ENCODE results near the gene CYTH2. TPM values are rescaled to one million over a fixed set of nuclear protein-coding genes. Genes with fewer than 3 reads are reported as not detected.

The CYTH2 gene
- polyA plus RNA-seq, 1 of the 3 experiments (the other 2 are of a cell fraction), result 69.5 TPM

DNA sequence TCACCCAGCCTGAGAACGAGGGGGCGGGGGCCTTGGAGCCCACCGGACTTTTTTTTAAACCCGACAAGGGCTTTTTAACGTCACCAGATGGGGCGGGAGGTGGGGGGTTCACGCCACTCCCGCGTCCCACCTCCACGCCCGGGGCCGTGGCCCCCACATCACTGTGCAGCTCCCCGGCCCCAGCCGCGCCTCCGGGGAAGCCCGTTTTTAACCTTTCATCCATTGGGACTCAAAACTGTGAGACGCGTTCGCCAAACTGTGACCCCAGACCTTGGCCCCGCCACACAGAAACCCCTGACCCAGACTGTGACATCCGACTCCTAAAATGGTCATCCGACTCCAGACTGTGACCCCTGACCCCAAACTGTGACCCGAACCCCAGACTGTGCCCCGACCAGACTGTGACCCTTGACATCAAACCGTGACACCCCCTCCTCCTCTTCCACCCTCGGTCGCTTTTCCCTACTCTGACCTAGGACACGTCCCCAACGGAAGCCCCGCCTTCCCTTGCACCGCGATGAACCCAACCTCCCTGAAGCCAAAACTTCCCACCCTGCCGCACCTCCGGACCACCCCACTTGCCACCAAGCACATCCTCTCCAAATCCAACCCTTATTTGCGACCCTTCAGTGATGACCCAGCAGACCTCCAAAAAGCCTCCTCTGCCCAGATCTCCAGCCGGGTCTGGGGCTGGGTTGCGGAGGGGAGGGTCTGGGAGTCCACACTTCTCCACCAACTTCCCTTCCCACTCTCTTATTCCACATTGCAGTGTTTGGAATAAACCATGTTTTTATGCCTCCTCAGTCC is 24.8 kb upstream of the CYTH2 start:
- Histone ChIP-seq H3K9me2 (no peaks in the 10 kb centered on the region), H3K4me2 (peak overlapping the region; percentile 99), H3K36me3 (replicated peaks in 1 of 2; ENCODE audit: control insufficient read depth in 1 of 2, insufficient read depth in 2 of 2, low read length in 1 of 2) (peaks cover 12 to 20% of the 10 kb centered on the region in 2 experiments), H3K27ac (ENCODE audit: low read depth in 2 of 2, low read length in 1 of 2) (peak overlapping the region; percentile 89 to 92), H3K9ac (peak overlapping the region; percentile 92; the same call in 1 of the 2 replicates), H4K20me1 (ENCODE audit: insufficient read depth) (no peaks in the 10 kb centered on the region), H3K4me3 (ENCODE audit: low read depth in 2 of 2, low read length in 1 of 2) (peak overlapping the region; percentile 98 to 99), H2AFZ (ENCODE audit: low read depth) (peak overlapping the region; percentile 87), H3K4me1 (ENCODE audit: control insufficient read depth in 1 of 2, insufficient read depth in 2 of 2, low read depth in 1 of 2, low read length in 1 of 2) (peaks cover 4 to 16% of the 10 kb centered on the region in 2 experiments; a peak in 2 of 4 replicates), H3F3A (replicated peaks; ENCODE audit: insufficient read depth) (peaks cover 18% of the 10 kb centered on the region), H3K27me3 (ENCODE audit: insufficient read depth) (no peaks in the 10 kb centered on the region), H3K79me2 (ENCODE audit: insufficient read depth) (peaks cover 35% of the 10 kb centered on the region), H3K9me3 (no peaks in the 10 kb centered on the region)
- POLR2A ChIA-PET, result interaction anchor here (0.9 to 1.0 kb wide), 3 partner anchors 81 to 175 kb away, joined by 3 to 5 read pairs (median 5); partner anchors contain the start of genes RPL18 and SPHK2
- no peak for TF ChIP-seq ELF1 (IDR thresholded peaks at IDR 0.05)
- TF ChIP-seq SMC3 (IDR thresholded peaks at IDR 0.05; ENCODE audit: low read depth, low read length), result 0 out of 2 replicates have a peak, but pooled peaks have one; percentile 3
- no peak for TF ChIP-seq TEAD4 (IDR thresholded peaks at IDR 0.05; ENCODE audit: borderline replicate concordance, insufficient read depth)
- CTCF ChIA-PET, result interaction anchor here (0.7 to 2.4 kb wide), 11 partner anchors 8 to 443 kb away, joined by 3 to 10 read pairs (median 4); partner anchors contain the start of genes GRIN2D and KDELR1
- WGBS (ENCODE audit: low lambda C conversion rate), result 43% methylated on average over 38 of the region's 38 CpGs
- DNase-seq, result peak; percentile 56

DNA sequence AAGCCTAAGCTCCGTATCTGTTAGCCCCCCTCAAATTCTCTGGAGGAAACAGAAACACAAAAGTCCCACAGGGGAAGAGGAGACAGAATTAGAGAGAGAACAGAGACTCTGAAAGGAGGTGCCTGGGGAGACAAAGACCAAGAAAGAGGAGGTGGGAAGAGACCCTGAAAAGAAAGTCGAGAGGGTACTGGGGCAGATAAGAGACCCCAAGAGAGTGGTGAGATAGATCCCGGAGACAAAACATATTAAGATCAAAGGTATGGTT is 24.3 kb upstream of the CYTH2 start:
- CTCF ChIA-PET, result interaction anchor here (0.7 to 2.4 kb wide), 16 partner anchors 8 to 443 kb away, joined by 3 to 10 read pairs (median 4); partner anchors contain the start of genes GRIN2D, KCNJ14 and KDELR1
- Histone ChIP-seq H3K9me3 (no peaks in the 10 kb centered on the region), H3K27ac (ENCODE audit: low read depth in 2 of 2, low read length in 1 of 2) (peak overlapping the region; percentile 89 to 92), H3K4me1 (ENCODE audit: control insufficient read depth in 1 of 2, insufficient read depth in 2 of 2, low read depth in 1 of 2, low read length in 1 of 2) (peaks cover 4 to 16% of the 10 kb centered on the region in 2 experiments; a peak in 2 of 4 replicates), H4K20me1 (ENCODE audit: insufficient read depth) (no peaks in the 10 kb centered on the region), H2AFZ (ENCODE audit: low read depth) (peak overlapping the region; percentile 87), H3K27me3 (ENCODE audit: insufficient read depth) (no peaks in the 10 kb centered on the region), H3K4me2 (peak overlapping the region; percentile 99), H3K36me3 (replicated peaks in 1 of 2; ENCODE audit: control insufficient read depth in 1 of 2, insufficient read depth in 2 of 2, low read length in 1 of 2) (peaks cover 12 to 20% of the 10 kb centered on the region in 2 experiments), H3K9me2 (no peaks in the 10 kb centered on the region), H3K9ac (peak overlapping the region; percentile 92; the same call in 1 of the 2 replicates), H3K79me2 (ENCODE audit: insufficient read depth) (peaks cover 37% of the 10 kb centered on the region), H3F3A (replicated peaks; ENCODE audit: insufficient read depth) (peaks cover 18% of the 10 kb centered on the region), H3K4me3 (ENCODE audit: low read depth in 2 of 2, low read length in 1 of 2) (peak overlapping the region; percentile 98 to 99)
- 5% methylated on average over 3 of the region's 3 CpGs for WGBS (ENCODE audit: low lambda C conversion rate)
- DNase-seq, result no peak
- POLR2A ChIA-PET, result interaction anchor here (0.9 to 1.4 kb wide), 4 partner anchors 82 to 174 kb away, joined by 3 to 5 read pairs (median 5); partner anchors contain the start of genes RPL18 and SPHK2
- TF ChIP-seq TEAD4 (IDR thresholded peaks at IDR 0.05; ENCODE audit: borderline replicate concordance, insufficient read depth) (no peak), ELF1 (IDR thresholded peaks at IDR 0.05) (no peak), JUND (IDR thresholded peaks at IDR 0.05) (no peak), MEF2A (IDR thresholded peaks at IDR 0.05; ENCODE audit: borderline replicate concordance, low read depth) (no peak), EZH2phosphoT487 (IDR thresholded peaks at IDR 0.05; ENCODE audit: borderline replicate concordance, low read depth) (no peak), RFX5 (IDR thresholded peaks at IDR 0.05; ENCODE audit: low read length) (no peak), CHD2 (IDR thresholded peaks at IDR 0.05; ENCODE audit: low read length, partially characterized antibody) (no peak), FOSL2 (IDR thresholded peaks at IDR 0.05; ENCODE audit: borderline replicate concordance, low read depth) (no peak), NFIC (IDR thresholded peaks at IDR 0.05; ENCODE audit: borderline replicate concordance) (no peak)
- TF ChIP-seq, protein P1, sequence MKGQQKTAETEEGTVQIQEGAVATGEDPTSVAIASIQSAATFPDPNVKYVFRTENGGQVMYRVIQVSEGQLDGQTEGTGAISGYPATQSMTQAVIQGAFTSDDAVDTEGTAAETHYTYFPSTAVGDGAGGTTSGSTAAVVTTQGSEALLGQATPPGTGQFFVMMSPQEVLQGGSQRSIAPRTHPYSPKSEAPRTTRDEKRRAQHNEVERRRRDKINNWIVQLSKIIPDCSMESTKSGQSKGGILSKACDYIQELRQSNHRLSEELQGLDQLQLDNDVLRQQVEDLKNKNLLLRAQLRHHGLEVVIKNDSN (IDR thresholded peaks at IDR 0.05; ENCODE audit: borderline replicate concordance, low read depth), result no peak

All from SK-N-SH (cell line).